Activated CD4-positive, alpha-beta T cell treated with anti-CD3 and anti-CD28 coated beads, Interleukin-2, Interleukin-4, amounts not matched to agents 100 ng/mL and 50 ng/mL, durations not matched to agents 16 hours and 8 hours (primary cell): ENCODE measurements around the gene GAPDH.
"Not testable (repeated sequence)": the region's sequence is repeated elsewhere in the genome, so short reads cannot be mapped to it uniquely, and the experiment has no call there.

Source experiments
- DNase-seq: peaks from one replicate; pipeline ENCODE4 v3.0.0-alpha.2; 2020; ENCODE audit warnings: low spot score

GAPDH gene

DNA sequence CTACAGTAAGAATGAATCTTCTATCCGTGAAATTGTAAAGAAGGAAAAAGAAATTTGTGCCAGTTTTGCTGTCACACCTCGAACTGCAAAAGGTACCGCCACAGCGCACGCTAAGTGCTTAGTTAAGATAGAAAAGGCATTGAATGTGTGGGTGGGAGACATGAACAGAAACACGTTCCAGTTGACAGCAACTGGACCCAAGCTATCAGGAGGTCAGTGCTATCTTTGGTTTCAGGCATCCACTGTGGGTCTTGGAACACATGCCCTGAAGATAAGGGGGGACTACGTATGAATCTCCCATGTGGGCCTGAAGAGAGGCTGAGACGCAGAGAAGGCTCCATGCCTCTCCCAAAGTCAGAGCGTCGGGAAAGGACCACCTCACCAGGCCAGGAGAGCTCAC, 11.7 kb downstream of the GAPDH start:
- DNase-seq = no peak

DNA sequence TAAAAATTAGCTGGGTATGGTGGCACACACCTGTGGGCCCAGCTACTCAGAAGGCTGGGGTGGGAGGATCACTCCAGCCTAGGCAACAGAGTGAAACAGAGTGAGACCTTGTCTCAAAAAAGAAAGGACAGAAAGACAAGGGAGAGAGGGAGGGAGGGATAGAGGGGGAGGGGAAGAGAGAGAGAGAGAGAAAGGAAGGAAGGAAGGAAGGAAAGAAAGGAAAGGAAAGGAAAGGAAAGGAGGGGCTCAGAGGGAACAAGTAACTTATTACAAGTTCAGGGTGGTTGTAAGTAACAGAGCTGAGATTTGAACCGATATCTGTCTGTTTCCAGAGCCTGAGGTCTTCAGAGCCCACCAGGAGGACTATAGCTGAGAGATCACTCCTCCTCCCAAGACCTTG, 13.2 kb downstream of the GAPDH start:
- no peak for DNase-seq

DNA sequence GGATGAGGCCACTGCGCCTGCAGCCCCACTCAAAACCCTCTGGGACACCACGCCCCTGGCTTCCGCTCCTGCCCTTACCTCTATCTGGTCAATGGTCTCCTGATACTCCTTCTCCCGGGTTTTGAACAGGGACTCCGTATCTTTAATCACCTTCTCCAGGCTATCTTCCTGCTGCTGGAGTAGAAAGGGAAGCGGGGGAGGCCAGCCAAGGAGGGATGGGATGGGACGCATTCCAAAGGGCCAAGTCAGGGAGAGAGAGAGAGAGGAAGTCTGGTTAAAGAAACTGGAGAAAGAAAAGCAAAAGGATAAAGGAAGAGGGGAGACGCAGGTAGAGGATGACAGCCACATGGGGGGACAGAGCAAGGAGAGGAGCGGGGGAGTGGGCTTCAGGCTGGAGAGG, 13.7 kb downstream of the GAPDH start:
- no peak for DNase-seq

DNA sequence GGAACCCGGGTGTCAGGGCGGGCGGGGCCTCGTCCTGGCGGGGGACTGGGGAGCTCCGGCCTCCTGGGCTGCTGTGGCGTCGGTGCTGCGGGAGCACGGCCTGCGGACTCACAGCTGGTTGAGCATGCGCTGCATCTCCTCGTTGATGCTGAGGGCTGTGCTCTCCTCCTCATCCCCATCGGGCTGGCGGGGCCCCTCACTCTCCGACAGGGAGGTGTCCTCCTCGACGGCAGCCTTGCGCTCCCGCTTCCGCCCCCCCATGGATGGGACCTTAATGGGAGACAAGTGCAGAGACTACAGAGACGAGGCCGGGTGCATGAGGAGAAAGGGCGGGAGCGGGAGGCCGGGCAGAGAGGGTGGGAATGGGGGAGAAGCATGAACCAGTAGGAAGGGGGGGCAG, 14.2 kb downstream of the GAPDH start:
- no peak for DNase-seq

DNA sequence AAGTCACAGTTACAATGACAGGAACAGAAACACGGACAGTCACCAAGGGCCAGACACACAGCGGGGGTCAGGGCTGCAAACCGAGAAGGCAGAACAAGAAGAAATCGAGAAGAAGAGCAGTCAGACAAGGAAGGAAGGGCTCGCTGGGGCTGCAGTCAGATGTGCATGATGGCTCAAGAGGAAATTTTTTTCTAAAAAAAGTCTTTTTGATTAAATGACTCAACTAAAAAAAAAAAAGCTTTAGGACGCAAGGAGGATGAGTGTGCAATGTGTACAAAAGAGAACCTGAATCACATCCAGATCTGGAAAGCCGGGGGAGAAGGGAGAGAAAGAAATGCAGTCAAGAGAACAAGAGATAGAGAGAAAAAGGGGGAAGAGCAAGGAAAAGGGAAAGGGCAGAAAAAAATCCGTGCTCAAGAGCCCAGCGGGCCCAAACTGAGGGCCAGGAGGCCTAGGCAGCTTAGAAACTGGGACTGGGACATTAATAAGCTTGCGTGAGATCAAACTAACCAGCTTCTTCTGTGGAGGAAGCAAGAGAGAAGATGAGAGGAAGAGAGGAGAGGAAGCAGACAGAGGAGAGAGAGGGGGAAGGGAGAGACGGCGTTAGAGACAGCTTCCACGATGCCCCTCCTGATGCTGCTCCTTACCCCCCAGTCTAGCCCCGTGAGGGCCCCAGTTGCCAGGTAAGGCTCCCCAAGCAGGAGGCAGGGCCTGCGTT, 14.8 kb downstream of the GAPDH start:
- no peak for DNase-seq

DNA sequence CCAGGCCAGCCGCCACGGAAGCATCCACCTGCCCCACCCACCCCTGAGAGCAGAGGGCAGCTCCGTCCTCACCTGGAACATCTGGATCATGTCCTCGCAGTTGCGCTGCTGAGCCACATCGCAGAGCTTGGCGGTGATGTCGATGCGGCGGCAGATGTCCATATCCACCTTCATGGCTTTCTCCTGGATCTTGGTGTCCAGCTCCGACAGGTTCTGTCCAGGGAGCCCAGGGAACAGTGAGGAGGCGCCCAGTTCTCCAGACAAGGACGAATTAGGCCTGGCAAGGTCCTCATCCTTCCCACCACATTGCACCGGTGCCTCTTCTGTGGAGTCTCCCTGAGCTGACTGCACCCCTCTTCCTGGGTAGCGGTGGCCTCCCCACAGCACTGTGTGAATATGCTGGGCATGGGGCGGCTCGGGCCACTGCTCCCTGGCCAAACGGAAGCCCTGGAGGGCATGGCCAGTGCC, 15.4 kb downstream of the GAPDH start:
- DNase-seq = no peak

DNA sequence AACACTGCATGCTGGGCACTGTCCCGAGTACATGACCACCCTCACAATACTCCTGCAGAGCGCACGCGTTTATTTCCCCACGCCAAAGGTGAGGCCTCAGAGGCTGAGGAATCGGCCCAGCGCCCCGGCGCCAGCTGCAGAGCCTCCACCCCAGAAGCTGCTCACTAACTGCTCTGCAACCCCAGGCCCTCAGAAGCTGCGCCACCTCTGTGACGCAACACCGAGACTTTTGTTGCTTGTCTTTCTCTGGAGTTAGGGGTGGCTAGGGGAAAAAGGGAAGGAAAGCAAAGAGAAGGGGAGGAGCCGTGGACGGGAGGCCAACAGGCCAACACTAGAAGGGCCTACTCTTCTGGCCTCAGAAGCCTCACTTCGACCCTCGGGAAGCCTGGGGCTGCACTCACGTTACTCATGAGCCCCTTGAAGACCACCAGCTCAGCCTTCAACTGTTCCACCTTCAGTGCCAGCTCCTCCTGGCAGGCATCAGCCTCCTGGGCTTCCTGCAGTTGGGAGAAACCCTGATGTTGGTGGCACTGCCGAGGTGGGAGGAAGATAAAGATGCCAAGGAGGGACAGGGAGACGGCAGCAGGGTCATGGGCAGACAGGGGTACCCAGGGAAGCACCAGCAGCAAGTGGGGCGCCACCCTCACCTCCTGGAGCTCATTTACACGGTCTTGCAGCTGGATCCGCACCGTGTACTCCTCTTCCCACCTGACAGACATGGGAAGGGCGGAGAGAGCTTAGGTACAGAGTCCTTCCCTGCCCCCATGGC, 16.2 kb downstream of the GAPDH start:
- no peak for DNase-seq

DNA sequence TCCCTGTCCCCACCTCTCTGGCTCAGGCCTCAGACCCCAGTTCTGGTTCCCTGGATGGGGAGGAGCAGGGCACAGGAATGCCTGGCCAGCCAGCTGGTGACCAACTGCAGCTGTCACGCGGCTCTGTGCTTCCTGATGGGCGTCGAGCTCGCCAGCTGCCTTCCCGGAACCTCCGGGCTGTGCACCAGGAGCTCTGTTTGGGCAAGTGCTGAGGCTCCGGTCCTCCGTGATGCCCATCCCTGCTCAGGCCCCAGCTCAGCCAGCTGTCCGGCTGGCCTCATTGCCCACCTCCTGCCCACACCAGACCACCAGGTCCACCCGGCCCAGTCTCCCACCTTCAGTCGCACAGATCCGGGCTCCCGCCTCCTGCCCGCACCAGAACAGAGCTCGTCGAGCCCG, 16.7 kb downstream of the GAPDH start:
- DNase-seq = no peak

DNA sequence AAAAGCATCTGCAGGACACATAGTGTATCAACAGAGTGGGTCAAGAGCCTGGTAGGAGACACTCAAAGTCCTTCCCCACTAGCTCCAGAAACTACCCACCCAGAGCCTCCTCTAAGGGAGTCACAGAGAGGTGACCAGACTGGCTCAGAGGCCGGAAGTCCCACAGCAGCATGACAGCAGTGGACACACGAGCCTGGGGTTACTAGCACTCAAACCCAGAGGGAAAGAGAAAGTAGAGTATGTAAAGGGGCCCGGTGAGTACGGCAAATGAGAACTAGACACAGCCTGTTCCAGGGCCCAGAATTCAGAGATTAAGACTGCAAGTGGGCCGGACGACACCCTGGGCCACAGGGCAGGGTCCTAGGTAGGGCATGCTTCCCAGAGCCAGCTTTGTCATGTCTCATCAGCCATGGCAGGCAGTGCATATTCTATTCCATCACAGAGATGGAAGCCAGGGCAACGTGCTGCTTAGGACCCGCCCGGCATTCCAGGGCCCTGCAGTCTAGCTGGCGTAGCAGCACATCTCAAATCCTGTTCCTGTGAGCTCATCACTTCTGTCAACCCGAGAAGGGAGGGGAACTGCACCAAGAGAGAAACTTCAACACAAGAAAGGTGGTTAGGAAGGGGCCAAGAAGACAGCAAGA, 17.3 kb downstream of the GAPDH start:
- no peak for DNase-seq

DNA sequence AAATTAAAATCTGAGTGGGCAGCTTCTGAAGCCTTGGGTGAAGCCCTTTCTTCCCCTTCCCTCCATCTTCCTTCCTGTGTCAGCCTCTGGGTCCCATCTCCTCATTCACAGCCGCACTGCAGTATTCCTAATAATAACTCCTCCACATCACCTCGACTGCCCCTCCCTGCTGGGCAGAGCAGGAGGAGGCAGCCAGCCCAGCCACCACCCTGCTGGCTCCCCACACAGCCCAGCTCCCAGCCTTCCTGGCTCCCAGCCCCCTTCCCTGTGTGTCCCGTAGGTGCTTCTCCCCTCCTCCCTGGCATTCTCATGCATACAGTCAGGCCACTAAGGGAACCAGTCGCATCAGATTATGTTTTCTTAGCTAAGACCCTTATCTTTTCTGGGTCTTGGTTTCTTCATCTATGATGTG, 17.8 kb downstream of the GAPDH start:
- no peak for DNase-seq

DNA sequence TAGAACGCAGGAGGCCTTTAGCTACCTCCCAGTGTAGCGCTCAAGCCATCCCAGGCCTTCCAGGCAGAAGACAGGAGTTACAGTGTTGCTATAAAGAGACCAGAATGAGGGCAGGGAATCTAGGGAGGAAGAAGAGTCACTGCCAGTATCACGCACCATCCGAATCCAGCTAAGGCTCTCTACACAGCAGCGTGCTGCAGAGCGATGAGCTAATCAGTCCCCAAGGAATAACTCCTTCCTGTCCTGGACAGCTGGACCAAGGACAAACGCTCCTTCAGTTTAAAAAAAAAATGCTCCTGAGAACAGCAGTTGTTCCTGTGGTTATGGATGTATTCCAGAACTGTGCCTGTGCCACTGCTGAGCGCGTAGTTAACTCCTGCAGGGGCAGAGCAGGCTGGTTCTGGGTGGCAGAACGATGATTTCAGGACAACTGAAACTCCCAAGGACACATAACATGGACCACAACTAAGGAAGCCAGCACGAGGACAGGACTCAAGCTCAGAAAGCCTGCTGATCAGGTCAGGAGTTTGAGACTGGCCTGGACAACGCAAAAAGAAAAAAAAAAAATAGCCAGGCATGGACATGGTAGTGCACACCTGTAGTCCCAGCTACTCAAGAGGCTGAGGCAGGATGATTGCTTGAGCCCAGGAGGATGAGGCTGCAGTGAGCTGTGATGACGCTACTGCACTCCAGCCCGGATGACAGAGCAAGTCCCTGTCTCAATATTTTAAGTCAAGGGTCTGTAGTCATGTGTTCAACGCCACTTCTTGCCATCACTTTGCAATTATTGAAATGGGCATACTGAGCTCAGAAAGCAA, 18.9 kb downstream of the GAPDH start:
- no peak for DNase-seq

DNA sequence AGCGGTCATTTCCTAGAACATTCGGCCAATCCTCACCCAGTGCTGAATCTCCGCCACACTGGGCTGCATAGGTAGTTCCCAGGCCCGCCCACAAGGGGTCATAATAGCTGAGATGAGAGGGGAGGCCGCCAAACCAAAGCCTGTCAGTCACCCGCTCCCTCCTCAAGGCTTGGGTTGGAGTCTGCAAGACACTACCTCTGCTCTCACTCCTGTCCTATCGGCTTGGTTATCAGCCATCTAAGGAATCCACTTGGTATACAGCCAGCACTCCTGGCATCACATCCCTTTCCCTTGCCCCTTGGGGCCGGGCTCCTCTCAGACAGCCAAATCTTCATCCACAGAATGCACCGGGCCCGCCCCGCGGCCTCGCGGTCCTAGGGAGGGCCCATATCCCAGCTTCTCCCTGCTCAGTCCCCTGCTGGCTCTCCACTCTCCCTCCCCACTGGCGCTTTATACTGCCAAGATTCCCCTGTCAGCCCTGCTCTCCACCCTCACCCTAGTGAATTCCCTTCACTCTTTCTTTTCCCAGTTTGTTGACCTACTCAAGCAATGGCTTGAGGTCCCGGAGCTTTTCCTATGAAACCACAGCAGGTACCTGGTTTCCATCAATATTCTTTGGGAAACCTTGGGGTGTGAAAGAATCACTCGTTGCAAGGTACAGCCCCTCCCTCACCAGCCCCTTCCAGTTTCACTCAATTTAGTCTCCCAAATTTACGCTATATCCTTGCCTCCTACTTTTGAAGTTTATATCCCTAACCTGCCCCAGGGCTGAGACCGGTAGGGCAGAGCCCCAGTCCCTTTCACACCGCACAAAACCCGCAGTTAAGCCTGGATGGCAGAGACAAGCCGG, 20.1 kb downstream of the GAPDH start:
- DNase-seq = peak; percentile 86

DNA sequence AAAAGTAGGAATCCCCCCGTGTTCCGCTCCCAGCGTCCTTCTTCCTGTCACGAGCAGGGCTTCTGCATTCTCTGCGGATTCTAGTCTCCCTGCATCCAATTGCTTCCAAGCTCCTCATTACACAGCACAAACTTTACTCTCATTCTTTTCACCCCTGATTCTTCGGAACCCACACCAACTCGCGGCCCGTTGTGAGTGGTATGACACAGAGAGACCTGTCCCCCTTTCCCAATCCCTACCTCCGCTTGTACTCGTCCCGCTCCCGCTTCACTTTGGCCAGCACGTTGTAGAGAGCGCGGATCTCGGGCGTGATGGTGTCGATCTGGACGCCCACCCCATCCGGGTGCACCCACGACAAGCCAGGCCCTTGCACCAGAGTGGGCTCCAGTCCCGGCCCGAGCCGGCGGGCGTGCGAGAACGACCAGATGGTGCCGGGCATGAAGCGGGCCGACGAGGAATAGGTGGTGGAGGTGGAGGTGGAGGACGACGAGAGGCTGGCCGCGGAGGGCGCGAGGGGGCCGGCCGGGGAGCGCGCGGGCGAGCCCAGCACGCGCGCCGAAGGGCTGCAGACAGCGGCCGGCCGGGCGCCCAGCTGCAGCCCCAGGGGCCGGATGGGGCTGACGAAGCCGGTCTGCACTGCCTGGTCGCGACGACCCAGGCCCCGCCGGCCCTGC, 20.8 kb downstream of the GAPDH start:
- DNase-seq = no peak

DNA sequence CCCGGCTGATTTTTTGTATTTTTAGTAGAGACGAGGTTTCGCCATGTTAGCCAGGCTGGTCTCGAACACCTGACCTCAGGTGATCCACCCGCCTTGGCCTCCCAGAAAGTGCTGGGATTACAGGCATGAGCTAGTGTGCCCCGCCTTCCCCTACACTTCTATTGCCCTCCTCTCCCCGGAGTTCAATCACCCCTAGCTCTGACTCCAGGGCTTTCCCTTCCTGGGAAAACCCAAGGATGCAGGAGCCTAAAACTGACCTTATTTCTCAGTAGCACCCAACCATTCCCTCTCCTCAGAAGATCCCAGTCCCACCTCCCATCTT, 22.1 kb downstream of the GAPDH start:
- DNase-seq = not testable (repeated sequence)

DNA sequence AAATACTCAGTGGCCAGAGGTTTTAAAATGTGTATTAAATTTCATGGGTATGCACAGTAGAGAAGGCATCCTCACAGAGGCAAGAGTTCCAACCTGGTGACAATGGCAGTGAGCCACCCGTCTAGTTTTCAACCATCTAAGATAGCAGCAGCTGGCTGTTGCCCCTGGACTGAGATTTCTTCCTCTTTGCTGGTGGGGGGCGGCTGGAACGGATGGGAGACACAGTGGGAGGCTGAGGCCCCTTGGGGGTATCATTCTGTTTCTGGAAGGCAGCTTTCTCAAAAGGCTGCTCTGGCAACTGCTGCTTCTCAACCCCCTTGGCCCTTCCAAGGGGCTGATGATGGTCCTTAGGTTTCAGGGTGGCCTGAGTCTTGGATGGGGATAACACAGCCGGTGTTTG, 22.5 kb downstream of the GAPDH start:
- DNase-seq = no peak

DNA sequence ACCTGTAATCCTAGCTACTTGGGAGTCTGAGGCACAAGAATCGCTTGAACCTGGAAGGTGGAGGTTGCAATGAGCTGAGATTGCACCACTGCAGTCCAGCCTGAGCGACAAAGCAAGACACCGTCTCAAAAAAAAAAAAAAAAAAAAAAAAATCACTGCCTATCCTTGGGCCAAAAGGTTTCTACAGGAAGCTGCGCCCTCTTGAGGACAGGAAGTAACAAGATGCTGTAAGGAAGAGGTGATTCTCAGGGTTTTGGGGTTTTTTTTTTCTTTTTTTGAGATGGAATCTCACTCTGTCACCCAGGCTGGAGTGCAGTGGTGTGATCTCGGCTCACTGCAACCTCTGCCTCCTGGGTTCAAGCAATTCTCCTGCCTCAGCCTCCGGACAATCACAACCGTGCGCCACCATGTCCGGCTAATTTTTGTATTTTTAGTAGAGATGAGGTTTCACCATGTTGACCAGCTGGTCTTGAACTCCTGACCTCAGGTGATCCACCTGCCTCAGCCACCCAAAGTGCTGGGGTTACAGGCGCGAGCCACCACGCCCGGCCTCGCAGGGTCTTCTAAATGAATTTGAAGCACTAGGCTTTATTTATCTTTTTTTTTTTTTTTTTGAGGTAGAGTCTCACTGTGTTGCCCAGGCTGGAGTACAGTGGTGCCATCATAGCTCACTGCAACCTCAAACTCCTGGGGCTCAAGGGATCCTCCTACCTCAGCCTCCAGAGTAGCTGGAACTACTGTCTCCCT, 23.9 kb downstream of the GAPDH start:
- peak; percentile 72 for DNase-seq

DNA sequence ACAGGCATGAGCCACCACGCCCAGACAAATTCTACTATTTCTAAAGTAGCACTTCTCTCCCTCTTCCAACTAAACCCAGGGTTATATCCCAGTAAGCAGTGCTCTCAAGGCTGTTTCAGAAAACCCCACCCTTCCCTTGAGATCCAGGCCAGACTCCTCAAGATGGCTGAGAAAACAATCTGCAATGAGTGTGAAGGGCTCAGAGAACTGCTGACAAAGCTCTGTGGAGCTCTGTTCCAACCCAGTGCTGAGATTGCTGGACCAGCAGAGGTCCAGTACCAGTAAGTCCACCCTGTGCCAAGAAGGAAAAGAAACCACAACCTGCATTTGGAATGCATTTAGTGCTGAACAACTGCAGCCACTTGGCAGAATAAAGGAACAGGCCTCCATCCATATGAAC, 25.2 kb downstream of the GAPDH start:
- DNase-seq = no peak

DNA sequence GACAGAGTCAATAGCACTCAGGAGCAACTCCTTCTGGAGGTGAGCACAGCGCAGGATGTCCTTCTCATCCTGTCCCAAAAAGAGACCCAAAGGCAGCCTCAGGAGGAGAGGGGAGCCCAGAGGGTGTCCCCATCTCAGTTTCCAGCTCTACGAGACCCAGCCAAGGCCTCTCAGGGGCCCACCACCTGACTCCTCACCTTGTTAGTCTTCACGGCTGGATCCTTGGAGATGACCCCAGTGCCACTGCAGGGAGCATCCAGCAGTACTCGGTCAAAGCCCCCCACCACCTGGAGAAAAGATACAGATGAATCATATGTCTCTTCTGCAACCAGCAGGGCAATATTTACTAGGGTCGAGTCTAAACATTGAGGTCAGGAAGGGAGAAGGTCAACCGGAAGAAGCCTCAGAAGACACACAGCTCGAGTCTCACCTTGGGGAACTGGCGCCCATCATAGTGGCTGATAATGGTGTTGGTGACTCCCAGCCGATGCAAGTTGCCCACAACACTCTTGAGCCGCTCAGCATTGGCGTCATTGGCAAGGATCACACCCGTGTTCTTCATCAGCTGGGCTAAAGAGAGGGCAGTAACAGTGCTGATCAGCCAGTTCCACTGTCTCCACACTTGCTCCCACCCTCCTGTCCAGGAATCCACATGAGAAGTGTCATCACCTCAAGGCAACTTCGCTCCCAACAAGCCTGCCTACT, 26.3 kb downstream of the GAPDH start:
- no peak for DNase-seq

DNA sequence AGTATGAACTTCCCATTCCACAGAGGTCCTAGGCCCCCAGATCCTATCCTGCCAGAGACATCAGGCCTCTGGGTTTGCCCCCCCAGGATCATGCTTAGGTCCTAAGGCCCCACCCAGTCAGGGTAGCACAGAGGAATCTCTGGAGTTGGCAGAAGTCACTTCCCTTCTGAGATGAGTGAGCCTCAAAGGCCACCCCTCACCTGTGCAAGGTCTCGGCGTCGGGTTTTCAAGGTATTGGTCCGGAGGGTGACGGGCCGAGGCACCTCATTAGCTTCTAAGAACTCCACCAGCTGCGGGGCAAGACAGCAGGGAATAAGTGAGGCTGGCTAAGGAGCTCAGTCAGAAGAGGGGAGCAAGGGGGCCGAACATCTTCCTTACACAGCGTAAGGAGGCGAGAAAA, 28.6 kb downstream of the GAPDH start:
- no peak for DNase-seq
